Activated T-helper 1 cell treated with Interleukin-2 at 50 U/mL for 16 hours (primary cell): ENCODE results near the gene INPP5K.
"Not testable (repeated sequence)": the region's sequence is repeated elsewhere in the genome, so short reads cannot be mapped to it uniquely, and the experiment has no call there.

Experiments used
- DNase-seq: peaks from one replicate; pipeline ENCODE4 v3.0.0-alpha.2; 2020; ENCODE audit warnings: low read depth

The INPP5K gene

GRCh38 chr17:1546292-1546922, 30.0 kb upstream of the INPP5K start:
- DNase-seq = no peak

GRCh38 chr17:1545618-1546017, 29.2 kb upstream of the INPP5K start:
- no peak for DNase-seq

GRCh38 chr17:1542316-1542715, 25.9 kb upstream of the INPP5K start:
- no peak for DNase-seq

- no peak for DNase-seq
Measured at GRCh38 chr17:1541367-1541904, 25.0 kb upstream of the INPP5K start.

DNA sequence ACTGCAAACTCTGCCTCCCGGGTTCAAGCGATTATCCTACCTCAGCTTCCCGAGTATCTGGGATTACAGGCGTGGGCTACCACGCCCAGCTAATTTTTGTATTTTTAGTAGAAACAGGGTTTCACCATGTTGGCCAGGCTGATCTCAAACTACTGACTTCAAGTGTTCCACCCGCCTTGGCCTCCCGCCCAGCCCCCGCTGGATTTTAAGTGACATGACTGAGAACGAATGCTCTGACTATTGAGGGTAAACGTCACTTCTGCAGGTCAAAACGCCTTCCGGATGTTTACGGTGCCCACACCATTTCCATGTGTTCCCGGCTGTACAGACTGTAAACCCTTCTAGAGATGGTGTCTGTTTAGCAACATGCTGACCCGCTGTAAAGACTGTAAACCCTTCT, 23.4 kb upstream of the INPP5K start:
- no peak for DNase-seq

DNA sequence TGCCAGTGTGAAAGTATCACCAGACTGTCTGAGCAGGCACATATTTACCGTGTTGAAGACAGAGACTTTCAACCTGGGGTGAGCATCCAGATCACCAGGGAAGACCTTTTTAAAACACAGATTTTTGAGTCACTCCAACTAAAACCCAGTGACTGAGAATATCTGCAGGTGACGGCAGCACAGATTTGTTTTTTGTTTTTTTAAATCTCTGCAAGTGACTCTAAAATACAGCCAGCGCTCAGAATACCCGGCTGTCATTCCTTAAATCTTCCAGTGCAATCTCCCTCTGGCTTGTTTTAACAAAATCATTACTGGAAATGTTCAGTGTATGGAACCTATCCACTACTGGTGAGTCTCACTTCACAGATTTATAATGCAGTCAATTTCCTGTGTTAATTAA, 19.3 kb upstream of the INPP5K start:
- DNase-seq = no peak

DNA sequence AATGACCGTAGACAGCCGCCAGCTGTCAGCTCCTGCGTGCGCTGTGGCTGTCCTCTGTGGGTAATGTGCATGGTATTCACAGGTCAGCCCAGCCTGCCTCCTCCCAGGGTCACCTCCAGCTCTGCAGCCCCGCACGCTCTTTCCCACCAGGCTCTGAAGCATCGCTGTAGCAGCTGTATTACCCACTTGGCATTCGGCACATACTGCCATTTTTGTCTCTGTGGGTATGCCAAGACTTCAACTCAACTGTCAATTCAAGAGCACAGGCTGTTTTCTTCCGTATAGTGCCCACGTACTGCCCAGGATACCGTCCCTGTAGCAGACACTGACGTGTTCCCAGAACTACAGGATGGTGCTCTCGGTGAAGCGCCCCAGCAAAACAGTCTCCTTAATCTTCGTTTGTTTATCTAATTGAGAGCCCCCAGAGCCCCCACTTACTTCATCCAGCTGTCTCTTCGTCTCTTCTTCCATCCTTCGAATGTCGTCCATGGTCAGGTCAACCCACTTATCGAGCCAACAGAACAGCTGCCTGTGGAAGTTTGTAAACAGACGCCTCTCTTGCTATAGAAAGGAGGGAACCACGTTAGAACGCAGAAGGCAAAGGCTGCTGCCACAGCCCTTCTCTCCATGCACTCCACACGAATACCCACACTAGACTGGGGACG, 17.4 kb upstream of the INPP5K start:
- no peak for DNase-seq

DNA sequence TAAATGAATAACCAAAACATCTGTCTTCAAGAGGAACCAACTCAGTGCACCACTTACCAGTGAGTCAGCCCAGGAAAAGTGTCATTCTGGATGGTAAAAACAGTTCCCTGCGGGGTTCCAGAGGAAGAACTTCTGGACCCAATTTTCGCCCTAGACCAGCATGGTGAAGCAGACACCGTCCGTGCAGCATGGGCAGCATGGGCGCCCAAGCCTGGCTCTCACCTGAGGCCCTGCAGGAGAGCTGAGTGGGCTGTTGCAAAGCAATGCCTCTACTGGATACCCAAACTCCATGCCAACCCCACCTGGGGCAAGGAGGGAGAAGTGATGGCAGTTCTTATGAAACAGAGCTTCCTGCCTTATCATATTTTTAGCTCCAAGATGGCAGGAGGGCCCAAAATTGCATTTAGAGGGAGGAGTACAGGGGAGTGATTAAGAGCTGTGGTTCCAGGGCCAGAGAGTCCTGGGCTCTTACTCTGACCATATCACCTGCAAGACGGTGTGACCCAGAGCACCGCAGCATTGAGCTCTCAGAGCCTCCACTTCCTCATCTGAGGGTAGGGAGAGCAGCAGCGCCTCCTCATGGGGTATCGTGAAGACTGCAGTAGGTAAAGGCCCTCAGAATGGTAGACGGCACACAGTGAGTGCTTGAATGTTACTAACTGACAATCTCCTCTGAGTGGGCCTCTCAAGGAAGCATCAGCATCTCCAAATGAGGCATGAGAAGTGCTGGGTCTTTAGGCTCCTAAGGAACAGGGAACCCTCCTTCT, 16.6 kb upstream of the INPP5K start:
- peak; percentile 7 for DNase-seq

DNA sequence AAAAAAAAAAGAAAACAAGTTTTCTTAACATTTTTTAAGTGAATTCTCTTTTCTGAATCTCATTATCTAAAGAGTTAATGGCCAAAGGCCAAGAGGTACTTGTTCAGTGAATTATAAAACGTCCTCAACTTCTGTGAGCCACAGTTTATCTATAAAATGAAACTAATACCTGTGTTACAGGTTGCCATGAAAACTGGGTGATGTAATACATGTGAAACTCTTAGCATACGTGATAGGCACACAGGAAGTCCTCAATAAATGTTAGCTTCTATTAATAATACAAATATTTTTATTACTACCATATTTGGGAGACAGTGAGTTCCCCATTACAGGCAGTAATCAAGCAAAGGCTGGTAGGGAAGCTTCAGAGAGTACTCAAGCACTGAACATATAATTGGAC, 13.5 kb upstream of the INPP5K start:
- no peak for DNase-seq

GRCh38 chr17:1526876-1527275, 10.5 kb upstream of the INPP5K start:
- DNase-seq = not testable (repeated sequence)

DNA sequence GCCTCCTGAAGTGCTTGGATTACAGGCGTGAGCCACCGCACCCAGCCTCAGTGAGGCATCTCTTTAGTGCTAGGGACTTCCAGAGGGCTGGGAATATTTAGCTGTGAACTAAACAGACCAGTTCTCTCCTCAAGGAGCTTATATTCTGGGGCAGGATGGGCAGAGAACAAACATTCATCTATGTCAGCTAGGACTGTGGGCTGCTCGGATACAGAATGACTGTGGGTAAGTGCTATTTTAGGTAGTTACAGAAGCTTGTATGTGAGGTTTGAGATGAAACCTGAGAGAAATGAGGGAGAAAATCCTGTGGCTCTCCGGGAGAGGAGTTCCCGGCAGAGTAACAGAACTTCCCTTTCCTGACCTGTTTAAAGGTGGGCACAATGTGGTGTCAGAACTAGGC, 6.2 kb upstream of the INPP5K start:
- DNase-seq = no peak

DNA sequence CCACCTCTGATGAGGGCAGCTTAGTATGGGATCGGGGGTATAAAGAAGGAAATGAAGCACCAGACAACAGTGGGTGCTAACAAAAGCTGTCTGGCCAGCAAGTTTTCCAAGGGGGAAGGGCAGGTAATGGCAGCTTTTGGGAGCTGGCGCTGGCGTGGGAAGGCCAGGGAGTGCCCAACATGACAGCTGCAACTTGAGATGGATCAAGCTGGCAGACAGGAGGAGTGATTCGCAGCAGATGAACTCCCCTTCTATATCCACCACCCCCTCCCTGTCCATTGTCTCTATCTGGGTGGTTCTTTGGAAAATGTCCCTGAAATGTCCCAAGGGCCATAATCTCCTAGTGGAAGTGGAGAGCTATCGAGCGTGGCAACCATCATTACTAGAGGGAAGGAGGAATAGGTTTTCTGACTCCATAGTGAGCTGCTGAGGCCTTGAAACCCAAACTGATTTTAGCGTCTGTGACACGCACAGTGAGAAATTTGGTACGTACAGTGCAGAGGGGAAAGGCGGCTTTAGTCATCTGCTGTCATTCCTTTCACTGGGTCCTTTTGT, 4.8 kb upstream of the INPP5K start:
- DNase-seq = no peak

- DNase-seq = no peak
Measured at GRCh38 chr17:1519678-1520077, 3.3 kb upstream of the INPP5K start.

GRCh38 chr17:1518410-1518809, 2.0 kb upstream of the INPP5K start:
- no peak for DNase-seq

GRCh38 chr17:1515640-1516387, 598 bp downstream of the INPP5K start:
- DNase-seq = peak; percentile 41

- DNase-seq = no peak
Measured at GRCh38 chr17:1512351-1512750, 4.1 kb downstream of the INPP5K start.

DNA sequence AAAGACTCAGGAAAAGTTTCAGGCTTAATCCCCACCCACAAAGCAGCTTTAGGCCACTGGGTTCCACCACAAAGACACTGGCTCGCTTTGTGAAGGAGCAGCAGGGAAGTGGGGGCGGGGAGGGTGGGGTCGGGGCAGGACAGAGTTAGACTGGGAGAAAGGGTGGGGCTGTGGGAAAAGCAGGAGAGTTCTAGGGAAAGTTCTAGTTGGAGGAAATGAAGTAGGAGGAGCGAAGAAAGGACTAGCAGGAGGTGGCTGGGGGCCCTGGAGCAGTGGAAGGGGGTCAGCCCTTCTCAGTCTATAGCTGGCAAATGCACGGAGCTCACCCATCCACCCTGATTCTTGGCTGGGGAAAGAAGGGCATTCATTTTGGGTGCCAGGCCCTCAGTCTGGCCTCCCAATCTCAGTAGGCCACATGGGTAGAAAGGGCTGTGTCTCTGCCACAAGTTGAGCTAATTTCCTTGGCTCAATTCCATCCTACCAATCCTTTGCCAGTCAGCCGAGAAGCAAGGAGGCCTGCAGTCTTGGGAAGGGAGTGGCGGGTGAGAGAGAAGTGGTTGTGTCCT, 4.6 kb downstream of the INPP5K start:
- no peak for DNase-seq

GRCh38 chr17:1511290-1511689, 5.1 kb downstream of the INPP5K start:
- DNase-seq = no peak

- DNase-seq = no peak
Measured at GRCh38 chr17:1509290-1509881, 7.0 kb downstream of the INPP5K start.

- not testable (repeated sequence) for DNase-seq
Measured at GRCh38 chr17:1508709-1509108, 7.7 kb downstream of the INPP5K start.

- DNase-seq = no peak
Measured at GRCh38 chr17:1506649-1507267, 9.7 kb downstream of the INPP5K start.
